IPS DF 4.7 (cell line): Measurements from ENCODE around the gene UBXN11.
A peak's percentile ranks its signal among the peaks of the same experiment; 100 is the strongest.

Source experiments
- DNase-seq: peaks from one replicate; pipeline ENCODE4 v3.0.0-alpha.2; 2013; ENCODE audit warnings: low spot score; ENCODE audit errors: extremely low read depth

Gene UBXN11, protein sequence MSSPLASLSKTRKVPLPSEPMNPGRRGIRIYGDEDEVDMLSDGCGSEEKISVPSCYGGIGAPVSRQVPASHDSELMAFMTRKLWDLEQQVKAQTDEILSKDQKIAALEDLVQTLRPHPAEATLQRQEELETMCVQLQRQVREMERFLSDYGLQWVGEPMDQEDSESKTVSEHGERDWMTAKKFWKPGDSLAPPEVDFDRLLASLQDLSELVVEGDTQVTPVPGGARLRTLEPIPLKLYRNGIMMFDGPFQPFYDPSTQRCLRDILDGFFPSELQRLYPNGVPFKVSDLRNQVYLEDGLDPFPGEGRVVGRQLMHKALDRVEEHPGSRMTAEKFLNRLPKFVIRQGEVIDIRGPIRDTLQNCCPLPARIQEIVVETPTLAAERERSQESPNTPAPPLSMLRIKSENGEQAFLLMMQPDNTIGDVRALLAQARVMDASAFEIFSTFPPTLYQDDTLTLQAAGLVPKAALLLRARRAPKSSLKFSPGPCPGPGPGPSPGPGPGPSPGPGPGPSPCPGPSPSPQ

DNA sequence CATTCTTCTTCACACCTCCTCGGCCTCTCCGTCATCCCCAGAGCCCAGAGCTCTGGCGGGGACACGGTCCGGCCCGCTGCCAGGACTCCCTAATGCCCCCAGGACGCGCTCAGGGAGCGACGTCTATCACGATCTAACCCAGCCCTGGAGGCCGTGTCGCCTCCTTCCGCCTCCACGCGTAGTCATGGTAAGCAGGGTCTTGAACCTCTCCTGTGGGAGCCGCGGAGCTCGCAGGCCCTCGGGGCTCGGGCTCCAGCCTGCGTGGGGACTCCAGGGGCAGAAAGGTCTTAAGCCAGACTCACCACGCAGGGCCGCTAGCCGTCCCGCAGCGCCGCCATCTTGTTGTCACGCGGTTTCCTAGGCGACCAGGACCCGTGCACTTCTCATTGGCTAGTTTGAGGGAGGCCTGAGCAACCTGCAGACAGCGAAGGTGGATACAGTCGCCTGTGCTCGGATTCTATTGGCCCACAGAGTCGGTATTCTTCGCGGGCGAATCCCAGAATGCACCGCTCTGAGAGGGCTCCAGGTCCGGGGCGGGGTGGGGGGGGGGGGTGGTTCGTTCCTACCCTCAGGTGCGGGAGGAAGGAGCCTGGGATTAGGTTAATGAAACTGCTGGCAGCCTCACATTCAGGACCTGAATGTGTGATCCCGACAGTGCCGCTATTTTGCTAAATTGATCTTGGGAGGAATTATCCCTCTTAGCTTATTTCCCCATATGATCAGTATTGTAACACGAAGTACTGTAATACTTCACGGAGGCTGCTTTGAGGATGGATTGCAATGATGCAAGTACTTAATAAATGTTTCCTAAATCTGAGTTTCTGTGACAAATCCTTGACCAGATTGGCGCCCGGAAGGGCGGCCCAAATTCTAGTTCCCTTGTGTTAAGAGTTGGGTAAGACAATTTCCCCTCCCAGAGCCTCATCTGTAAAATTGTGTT, at the start of gene UBXN11:
Gene UBXN11, minus strand, starts transcription at position 347 of the 940 bp plus-strand sequence. CDS start 3,753 bp downstream, outside the sequence.
- DNase-seq: peak; percentile 94

DNA sequence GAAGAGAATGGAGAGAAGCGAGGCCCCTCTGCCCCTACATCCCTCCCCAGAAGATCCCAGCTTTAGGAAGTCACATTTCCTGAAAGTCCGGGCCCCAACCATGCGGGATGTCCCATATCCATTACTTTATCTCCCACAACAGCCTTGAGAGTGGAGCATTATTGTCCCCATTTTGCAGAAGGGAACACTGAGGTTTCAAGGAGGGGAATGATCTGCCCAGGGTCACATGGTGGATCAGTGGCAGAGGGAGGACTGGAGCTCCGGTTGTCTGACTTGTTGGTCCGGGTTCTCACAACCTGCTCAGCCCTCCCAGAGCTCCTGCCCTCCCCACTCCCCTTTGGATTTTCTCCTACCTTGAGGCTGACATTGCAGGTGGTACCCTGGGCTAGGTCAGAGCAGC, 49.7 kb upstream of the UBXN11 start:
- no peak for DNase-seq

DNA sequence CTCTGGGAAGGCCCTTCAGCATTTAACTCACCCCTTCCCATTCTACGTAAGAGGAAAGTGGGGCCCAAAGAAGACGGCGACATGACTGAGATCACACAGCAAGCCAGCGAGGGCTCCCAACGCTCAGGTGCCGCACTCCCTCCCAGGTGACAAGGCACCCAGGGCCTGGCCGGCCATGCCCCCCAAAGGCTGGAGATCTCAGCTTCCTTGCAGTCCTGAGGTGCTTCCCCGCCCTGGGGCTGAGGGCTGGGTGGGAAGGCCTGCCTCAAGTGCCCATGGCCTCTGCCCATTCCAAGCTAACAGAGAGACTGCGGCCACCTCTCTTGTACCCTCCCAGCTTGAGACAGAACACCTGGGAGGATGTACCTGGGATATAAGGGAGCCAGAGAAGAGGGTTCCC, 48.5 kb upstream of the UBXN11 start:
- DNase-seq: no peak

DNA sequence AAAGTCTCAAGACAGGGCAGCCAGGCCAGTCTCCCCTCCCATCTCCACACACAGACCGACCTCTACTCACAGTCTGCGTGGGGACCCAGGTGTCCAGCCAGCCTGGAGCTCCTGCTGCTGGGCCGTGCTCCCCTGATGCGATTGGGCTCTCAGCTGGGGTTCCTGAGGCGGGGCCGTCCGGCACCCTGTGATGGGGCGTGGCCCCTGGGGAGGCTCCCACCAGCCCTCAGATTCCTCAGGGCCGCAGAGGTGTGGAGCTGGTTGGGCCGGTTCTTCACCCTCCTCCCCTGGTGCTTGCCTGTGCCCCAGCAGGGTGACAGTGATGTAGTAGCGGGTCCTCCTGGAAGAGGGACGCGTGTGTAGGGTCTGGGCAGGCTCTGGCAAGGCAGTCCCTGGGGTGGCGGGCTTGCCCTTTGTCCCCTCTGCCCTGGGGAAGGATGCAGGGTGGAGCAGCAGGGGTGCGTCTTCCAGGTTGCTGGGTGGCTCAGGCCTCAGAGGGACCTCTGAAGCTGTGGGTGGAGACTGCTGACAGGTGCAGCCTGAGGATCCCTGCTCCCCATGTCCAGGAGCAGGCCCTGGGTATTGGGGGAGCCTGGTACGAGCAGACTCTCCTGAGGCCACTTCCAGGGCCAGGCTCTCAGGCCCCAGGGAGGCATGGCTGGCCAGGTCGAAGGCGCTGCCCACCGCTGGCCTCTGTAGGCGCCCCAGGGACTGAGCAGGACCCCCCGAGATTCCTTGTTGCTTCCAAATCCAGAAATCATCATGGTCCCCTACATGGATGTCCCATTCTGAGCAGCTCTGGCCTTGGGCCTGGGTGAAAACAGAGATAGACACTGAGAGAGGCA, 47.8 kb upstream of the UBXN11 start, which contains the start of gene CRYBG2:
Gene CRYBG2, minus strand, starts transcription at position 155 of the 845 bp plus-strand sequence. CDS start 7,473 bp downstream, outside the sequence.
- no peak for DNase-seq

DNA sequence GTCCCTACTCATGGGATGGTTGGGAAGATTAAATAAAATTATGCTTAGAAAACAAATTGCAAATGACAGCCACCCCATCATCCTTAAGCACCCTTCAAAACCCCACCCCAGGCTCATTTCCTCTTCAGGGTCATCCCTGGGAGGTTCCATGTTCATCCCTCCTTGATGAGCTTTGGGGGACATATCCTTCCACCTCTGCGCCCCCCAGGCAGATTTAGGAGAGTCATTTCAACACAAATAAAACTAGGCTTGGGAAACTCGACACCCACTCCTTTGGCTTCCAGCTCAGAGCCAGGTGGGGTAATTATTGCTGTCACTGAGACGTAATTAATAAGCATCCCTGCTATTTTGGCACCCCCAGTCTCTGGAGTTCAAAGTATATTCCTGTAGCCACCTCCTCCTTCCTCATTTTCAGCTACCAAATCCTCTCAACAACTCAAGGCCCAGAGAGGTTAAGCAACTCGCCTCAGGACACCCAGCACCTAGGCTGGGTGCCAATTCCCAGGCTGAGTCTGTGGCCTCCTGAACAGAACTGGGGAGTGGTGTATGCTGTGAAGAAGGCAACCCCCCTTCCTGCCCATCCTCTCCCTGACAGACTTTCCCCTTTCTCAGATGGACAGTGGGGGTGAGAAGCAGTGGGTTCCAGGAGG, 46.9 kb upstream of the UBXN11 start:
- DNase-seq: no peak

DNA sequence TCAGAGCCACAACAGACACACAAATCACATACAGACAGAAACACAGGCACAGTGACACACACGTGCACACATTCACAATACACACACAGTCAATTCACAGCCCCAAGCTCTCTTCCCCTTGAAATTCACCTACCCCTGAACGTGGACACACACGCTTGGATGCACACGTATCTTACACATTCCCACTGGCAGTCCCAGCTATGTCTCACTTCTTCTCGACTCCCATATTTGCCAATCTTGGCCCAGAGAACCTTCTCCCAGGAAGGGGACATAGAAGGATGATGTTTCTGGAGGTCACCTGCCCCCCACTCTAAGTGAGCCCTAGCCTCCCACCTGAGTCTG, 45.9 kb upstream of the UBXN11 start:
- no peak for DNase-seq

DNA sequence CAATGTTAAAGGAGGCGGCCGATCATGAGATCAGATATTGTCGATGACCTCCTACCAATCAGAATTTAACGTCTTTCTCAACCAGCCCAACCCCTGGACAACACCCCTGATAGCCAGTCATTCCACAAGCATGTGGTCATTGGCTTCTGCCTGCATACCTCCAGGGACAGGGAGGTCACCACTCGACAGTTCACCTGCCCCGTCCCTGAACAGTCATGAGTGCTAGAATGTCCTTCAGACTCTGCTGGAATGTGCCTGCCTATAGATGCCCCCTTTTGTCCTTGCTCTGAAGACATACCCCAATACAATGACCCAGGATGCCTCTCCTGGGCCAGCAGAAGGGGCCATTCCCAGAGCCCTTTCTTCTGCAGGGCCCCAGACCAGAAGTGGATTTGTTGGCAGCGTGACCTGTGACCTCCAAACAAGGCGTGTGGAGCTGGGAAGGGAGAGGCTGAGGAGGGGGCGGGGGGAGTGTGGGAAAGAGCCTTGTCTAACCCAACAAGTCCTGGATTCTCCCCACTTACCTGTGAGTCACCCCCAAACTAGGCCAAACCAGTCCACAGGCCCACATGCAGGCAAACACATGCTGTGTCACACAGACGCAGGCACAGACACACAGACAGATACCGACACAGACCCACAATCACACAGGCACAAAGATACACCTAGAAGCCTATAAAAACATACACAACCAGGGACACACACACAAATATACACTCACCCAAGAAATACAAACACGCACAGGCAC, 45.3 kb upstream of the UBXN11 start:
- DNase-seq: no peak

DNA sequence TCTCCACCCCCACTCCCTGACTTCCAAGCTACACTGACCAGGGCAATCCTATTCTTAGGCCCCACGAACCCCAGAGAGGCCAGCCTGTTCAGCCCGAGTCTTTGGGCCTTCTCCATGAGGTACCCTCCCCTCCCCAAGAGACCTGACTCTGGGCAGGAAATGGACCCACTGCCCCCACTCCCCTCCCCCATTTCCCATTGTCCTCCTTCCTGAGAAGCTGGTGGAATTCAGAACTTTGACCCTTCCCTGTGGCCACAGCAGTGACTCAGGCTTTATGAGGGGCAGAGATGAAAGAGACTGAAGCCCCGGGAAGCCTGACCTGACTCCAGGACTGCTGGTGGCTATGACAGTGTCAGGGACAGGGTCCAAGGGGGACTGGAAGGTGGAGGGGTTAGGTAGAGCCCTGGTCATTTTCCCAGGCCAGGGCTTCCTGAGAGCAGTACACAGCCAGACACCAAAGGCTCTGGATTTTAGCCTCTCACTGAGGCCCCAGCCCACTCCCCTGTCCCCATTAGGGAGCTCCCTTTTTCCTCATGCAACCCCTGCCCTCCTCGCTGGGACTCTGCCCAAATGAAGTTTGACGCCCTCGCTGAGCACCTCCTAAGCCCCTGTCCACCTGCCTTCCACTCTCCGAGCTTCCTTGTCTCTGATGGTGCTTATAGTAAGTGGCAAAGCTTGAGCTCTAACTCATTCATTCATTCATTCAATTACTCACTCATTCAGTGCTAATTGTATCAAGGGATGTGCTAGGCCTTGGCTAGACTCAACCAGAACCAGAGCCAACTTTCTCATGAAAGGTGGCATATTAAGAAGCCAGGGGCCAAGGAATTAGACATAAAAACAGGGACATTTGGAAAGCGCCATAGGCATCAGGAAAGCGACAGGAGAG, 44.5 kb upstream of the UBXN11 start:
- no peak for DNase-seq

DNA sequence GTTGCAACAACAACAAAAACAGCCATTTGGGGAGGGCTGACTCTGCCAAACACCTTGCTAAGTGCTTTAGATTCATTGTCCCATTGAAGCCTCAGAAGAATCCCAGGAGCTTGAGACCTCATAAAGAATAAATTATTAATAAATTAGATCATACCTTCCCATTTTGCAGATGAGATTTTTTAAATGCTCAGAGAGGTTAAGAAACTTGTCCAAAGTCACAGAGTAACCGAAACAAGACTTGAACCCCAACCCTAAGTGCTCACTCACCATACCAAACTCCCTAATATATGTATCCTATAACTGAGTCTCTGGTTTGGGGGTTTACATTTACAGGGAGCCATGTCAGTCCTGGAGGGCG, 43.9 kb upstream of the UBXN11 start:
- DNase-seq: no peak

DNA sequence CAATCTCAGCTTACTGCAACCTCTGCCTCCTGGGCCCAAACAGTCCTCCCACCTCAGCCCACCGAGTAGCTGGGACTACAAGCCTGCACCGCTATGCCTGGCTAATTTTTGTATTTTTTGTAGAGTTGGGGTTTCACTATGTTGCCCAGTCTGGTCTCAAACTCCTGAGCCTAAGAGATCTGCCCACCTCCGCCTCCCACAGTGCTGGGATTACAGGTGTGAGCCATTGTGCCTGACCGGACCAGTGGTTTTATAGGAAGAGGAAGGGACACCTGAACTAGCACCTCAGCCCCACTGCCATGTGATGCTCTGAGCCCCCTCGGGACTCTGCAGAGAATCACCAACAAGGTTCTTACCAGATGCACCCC, 43.4 kb upstream of the UBXN11 start:
- no peak for DNase-seq

DNA sequence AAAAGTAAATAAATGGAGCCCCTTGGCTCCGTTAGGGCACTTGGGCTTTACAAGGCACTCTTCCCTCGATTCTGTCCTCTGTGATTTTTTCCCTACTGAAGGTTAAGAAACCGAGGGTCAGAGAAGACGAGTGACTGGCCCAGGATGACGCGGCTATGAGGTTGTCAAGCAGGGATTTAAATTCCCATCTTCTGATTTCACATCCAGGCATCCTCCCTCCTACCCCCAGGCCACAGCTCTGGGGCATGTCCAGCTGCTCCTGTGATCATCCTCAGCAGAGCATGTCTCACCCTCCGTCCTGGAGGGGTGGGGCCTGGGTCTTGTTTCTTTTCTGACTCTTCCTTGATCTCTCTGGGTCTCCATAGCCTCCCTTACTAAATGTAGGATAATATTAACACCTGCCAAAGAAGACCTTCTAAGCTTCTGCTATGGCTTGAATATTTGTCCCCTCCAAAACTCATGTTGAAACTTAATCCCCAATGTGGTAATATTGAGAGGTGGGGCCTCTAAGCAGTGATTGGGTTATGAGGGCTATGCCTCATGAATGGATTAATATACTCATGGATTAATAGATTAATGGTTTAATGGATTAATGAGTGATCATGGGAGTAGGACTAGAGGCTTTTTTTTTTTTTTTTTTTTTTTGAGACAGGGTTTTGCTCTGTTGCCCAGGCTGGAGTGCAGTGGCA, 42.9 kb upstream of the UBXN11 start:
- DNase-seq: no peak

DNA sequence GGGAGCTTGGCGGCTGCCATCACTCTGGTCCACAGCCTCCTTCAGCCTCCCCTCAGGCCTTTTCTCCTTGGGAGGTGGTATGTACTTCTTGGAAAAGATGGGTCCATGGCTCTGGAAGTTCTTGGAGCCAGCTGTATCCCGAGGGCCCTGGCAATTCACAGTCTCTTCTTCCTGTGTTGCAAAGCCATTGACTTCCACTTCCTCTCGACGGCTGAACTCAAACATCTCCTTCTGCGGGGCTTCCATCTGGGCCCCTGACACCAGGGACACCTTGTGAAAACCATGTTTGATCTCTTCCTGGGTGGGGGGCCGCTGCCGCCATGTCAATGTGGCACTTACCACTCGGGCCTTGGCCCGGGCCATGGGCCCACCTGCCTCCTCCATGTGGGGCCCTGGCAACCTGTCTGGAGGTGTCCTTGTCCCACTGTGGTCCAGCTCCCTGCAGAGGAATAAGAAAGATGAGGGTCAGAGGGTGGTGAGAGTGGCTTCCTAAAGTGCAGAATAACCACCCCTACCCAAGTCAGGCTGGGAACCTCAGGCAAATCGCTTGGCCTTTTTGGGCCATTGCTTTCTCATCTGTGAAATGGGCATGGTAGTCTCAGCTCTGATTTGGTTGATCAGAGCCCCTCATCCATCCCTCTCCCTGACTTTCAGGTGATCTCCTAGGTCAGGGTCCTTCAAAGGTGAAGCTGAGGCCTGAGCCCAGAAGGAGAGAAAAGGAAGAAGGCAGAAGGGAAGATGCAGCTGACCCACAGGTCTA, 40.0 kb upstream of the UBXN11 start:
- DNase-seq: no peak

DNA sequence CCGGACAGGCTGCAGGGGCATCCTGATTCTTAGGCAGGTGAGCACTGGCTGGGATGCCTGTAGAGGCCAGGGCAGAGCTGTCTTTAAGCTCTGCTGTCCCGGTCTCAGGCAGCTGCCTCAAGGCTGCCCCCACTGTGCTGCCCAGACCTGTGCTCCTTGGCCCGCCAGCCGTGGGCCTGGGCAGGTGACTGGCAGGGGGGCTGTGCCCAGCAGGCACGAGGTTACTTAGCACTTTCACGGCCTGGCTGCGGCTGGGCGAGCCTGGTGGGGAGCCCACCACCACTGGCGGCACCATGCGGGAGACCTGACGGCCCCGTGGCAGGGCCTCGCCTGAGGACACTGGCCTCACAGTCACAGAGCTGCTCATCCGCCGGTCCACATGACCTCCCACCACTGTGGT, 39.3 kb upstream of the UBXN11 start:
- no peak for DNase-seq

DNA sequence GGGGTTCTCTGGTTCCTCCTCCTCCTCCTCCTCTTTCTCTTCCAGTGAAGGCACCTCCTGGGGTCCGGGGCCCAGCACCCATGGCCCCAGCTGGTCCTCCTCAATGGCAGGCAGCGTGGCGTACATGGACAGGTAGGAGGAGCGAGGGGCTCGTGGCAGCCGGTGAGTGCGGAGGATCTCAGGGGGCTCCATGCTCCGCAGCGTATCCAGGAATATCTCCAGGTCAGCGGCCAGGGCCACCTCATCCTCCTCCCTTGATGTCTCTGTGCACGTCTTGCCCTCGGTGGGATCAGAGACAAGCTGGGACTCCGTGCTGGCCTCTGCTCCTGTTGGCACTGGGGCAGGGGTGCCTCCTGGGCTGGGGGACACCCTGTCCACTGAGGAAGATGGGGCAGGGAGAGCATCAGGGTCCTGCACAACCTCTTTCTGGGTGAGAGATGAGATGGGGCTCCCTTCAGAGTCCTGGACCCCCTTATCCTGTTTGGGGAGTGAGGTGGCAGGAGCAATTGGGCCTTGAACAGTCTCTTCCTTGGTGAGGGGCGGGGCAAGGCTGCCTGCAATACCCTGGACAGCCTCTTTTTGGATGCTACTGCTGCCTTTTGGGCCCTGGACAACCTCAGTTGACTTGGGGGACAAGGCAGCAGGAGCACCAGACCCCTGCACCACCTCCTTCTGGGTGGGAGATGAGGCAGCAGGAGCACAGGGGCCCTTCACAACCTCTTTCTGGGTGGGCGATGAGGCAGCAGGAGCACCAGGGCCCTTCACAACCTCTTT, 37.9 kb upstream of the UBXN11 start:
- DNase-seq: no peak

DNA sequence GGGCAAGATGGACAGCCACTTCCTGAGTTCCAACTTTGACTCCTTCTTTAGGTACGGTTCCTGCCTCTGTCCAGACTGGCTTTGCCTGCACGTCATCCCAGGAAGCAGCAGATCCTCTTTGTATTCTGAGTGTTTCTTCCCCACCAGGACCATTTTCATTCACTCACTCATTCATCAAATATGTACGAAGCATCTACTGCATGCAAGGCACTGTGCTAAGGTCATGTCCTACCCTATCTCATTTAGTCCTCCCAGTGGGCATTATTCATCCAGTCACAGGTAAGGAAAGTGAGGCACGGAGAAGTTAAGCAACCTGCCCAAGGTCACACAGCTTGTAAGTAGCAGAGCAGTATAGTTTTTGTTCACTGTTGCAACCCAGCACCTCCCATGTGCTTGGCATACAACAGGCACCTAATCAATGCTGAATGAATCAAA, 33.6 kb upstream of the UBXN11 start:
- DNase-seq: no peak

DNA sequence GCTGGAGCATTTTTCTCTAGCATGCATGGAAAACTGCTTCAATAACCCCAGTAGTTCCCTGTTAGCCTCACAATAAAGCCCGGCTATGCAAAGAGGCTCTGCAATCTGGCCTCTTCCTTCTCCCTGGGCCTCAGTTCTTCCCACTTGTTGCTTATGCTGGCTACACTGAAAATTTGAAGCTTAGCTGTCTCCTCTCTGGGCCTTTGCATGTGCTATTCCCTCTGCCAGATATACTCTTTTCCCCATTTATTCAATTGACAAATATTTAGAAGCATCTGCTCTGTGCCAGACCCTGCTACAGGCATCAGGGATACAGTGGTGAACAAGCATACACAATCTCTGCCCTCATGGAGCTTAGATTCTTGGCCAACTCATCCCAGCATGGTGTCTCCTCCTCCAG, 32.2 kb upstream of the UBXN11 start:
- DNase-seq: no peak

DNA sequence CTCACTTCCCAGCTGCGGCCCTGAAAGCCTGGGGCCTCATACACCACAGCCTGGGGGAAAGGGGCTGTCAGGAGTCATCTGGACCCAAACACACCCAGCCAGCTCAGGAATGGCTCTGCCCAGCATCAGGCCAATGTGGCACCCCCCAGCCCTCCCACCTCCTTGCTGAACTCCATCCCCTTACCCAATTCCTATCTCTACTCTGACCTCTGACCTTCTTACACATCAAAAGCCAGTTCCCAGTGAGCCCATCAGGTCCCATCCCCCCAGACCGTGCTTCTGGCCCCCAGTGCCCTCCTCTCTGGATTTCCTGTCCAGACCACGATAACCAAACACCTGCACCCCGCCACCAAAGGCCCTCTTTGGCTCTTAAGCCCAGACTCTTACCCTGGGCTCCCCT, 31.2 kb upstream of the UBXN11 start:
- DNase-seq: no peak
